Suprapubic skin (tissue), 4 donors: ENCODE data around the gene MRRF. TPM values are rescaled to one million over a fixed set of nuclear protein-coding genes. Genes with fewer than 3 reads are reported as not detected.
A peak's percentile ranks its signal among the peaks of the same experiment; 100 is the strongest.

Source experiments
- DNase-seq, 2 donors: peaks; one replicate each; pipeline ENCODE4 v3.0.0-alpha.2; 2019; ENCODE audit warnings: low spot score in 2 of 2
- H3K27ac ChIP-seq: fragments of 200-600 bp; sonication (generic); one replicate; pipeline ENCODE4 v1.5.1; 2019
- H3K27me3 ChIP-seq: fragments of 200-600 bp; sonication (generic); one replicate; pipeline ENCODE4 v1.5.1; 2019
- H3K36me3 ChIP-seq: fragments of 200-600 bp; sonication (generic); one replicate; pipeline ENCODE4 v1.5.1; 2019
- H3K4me1 ChIP-seq: fragments of 200-600 bp; sonication (generic); one replicate; pipeline ENCODE4 v1.5.1; 2019
- H3K4me3 ChIP-seq: fragments of 200-600 bp; sonication (generic); one replicate; pipeline ENCODE4 v1.5.1; 2019; ENCODE audit warnings: mild to moderate bottlenecking
- H3K9me3 ChIP-seq: fragments of 200-600 bp; sonication (generic); one replicate; pipeline ENCODE4 v1.5.1; 2019
- CTCF ChIP-seq, 2 donors: fragments of 200-600 bp in 1 of 2; fragments of 450-650 bp in 1 of 2; sonication (generic) in 1 of 2; IDR thresholded peaks; one replicate each; pipeline ENCODE4 v1.5.1; 2016 to 2019; ENCODE audit warnings: antibody characterized with exemption in 2 of 2, mild to moderate bottlenecking in 1 of 2, moderate library complexity in 1 of 2
- EP300 ChIP-seq: sonication (generic); formaldehyde crosslinking; IDR thresholded peaks from one replicate; pipeline ENCODE4 v1.6.1; 2017; ENCODE audit warnings: antibody characterized with exemption
- POLR2A ChIP-seq, 2 donors: fragments of 450-650 bp; IDR thresholded peaks; one replicate each; pipeline ENCODE4 v1.6.1; 2017; ENCODE audit warnings: antibody characterized with exemption in 2 of 2, mild to moderate bottlenecking in 2 of 2, moderate library complexity in 2 of 2
- POLR2AphosphoS5 ChIP-seq, 3 donors: sonication (generic); formaldehyde crosslinking; IDR thresholded peaks; one replicate each; pipeline ENCODE4 v1.6.1; 2017; ENCODE audit warnings: antibody characterized with exemption in 3 of 3
- WGBS: methylation state at CpG from one replicate; pipeline ENCODE4 v1.1.5; 2018; 5-methylcytosine and 5-hydroxymethylcytosine counted together
- total RNA-seq, 4 donors: library from RNA; depleted of rRNA; stranded (reverse); fragments of >200 nt; gene quantifications; one replicate each; pipeline ENCODE4 v1.1.0, GENCODE V29; 2016

MRRF gene
- total RNA-seq, 4 donors from 2014 or later, result 41.3 to 75.2 (median 44.2) TPM

GRCh38 chr9:122220673-122221182, 44.0 kb upstream of the MRRF start:
- Histone ChIP-seq H3K27me3 (peaks cover 100% of the 10 kb centered on the region), H3K4me3 (no peak overlapping the region), H3K9me3 (no peaks in the 10 kb centered on the region), H3K27ac (no peak overlapping the region), H3K4me1 (peaks cover 37% of the 10 kb centered on the region), H3K36me3 (no peaks in the 10 kb centered on the region)
- 40% methylated on average over 18 of the region's 18 CpGs for WGBS
- DNase-seq, result no peak
- TF ChIP-seq CTCF (IDR thresholded peaks at IDR 0.05) (no peak), POLR2A (IDR thresholded peaks at IDR 0.05) (no peak), EP300 (no peak), POLR2AphosphoS5 (IDR thresholded peaks at IDR 0.05) (no peak)

DNA sequence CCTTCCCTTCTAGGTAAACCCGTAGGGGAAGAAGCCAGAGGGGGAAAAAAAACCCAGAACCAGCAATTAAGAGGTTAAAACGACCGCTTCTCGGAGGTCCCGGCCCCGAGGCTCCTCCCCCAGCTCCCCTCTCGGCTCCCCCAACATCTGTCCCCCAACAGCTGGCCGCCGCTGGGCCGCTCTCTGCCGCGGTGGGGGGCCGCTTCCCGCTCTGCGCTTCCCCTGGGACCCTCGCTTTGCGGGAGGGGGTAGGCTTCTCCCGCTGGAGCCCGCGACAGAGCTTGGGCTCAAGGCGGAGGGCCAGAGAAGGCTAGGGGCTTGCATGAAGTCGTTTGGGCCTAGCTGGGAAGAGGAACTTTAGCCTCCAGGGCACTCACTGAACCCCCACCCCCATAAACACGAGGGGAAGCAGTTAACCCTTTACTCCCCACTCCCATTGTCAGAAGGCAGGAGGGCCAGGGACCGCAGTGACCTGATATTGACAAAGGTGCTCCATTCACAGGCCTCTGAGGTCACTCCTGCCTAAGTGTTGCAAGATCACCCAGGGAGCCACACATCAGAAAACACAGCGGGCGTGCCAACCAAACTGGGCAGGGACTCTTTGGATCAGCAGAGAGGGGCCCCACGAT, 43.4 kb upstream of the MRRF start:
- H3K27me3 ChIP-seq, result peaks cover 100% of the 10 kb centered on the region
- 53% methylated on average over 9 of the region's 27 CpGs for WGBS
- TF ChIP-seq EP300 (no peak), POLR2AphosphoS5 (IDR thresholded peaks at IDR 0.05) (no peak), POLR2A (IDR thresholded peaks at IDR 0.05) (no peak), CTCF (IDR thresholded peaks at IDR 0.05) (no peak)
- no peaks in the 10 kb centered on the region for H3K9me3 ChIP-seq
- H3K27ac ChIP-seq, result no peak overlapping the region
- no peak for DNase-seq
- H3K4me1 ChIP-seq, result peaks cover 42% of the 10 kb centered on the region
- H3K36me3 ChIP-seq, result no peaks in the 10 kb centered on the region
- no peak overlapping the region for H3K4me3 ChIP-seq

DNA sequence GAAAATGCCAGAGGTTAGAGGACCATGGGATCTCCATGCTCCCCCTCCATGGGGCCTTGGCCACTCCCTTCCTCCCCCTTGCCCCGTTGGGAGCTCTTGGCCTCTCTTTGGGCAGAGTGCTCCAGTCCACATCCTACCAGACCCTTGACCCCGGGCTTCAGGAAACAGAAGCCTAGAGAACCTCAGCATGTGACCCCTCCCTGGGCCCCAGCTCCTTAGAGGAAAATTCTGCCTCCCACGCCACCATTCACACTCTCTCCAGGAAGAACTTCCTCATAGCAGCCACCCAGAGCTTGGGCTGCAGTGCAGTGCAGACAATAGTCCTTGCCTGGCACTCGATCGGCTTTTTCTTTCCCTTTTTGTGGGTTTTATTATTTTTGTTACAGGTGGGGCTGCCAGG, 41.9 kb upstream of the MRRF start:
- no peaks in the 10 kb centered on the region for H3K36me3 ChIP-seq
- H3K4me1 ChIP-seq, result peaks cover 56% of the 10 kb centered on the region
- no peaks in the 10 kb centered on the region for H3K9me3 ChIP-seq
- TF ChIP-seq EP300 (no peak), POLR2AphosphoS5 (IDR thresholded peaks at IDR 0.05) (no peak), POLR2A (IDR thresholded peaks at IDR 0.05) (no peak), CTCF (IDR thresholded peaks at IDR 0.05) (no peak)
- H3K27me3 ChIP-seq, result peaks cover 100% of the 10 kb centered on the region
- no peak overlapping the region for H3K4me3 ChIP-seq
- no peak for DNase-seq
- no peak overlapping the region for H3K27ac ChIP-seq
- 34% methylated on average over 4 of the region's 5 CpGs for WGBS

DNA sequence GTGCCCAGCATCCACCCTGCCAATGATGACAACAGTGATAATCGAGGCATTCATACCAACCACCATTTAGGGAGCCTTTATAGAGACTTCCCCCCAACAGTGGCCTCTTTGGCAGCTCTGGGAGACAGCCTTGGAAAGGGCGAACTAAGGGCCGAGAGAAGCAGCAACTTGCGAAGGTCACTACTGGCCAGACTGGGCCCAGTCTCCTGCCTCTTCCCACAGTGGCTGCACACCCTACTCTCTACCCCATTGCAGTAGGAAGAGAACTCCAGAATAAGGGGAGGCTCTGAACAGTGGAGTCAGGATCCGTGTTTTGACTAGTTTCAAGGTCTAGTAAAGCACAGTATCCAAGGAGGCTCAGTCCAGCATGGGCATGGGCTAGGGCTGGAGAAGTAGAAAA, 41.2 kb upstream of the MRRF start:
- H3K27me3 ChIP-seq, result peaks cover 100% of the 10 kb centered on the region
- TF ChIP-seq CTCF (IDR thresholded peaks at IDR 0.05), result no peak
- no peak for TF ChIP-seq EP300
- no peak for TF ChIP-seq POLR2A (IDR thresholded peaks at IDR 0.05)
- TF ChIP-seq POLR2AphosphoS5 (IDR thresholded peaks at IDR 0.05), result no peak
- peaks cover 57% of the 10 kb centered on the region for H3K4me1 ChIP-seq
- no peak overlapping the region for H3K27ac ChIP-seq
- no peak overlapping the region for H3K4me3 ChIP-seq
- no peaks in the 10 kb centered on the region for H3K9me3 ChIP-seq
- DNase-seq, result no peak
- no peaks in the 10 kb centered on the region for H3K36me3 ChIP-seq
- 83% methylated on average over 5 of the region's 5 CpGs for WGBS

- WGBS, result 72% methylated on average over 46 of the region's 51 CpGs
- no peak overlapping the region for H3K27ac ChIP-seq
- TF ChIP-seq CTCF (IDR thresholded peaks at IDR 0.05) (no peak), EP300 (no peak), POLR2A (IDR thresholded peaks at IDR 0.05) (no peak), POLR2AphosphoS5 (IDR thresholded peaks at IDR 0.05) (no peak)
- DNase-seq, result no peak
- H3K4me1 ChIP-seq, result peaks cover 44% of the 10 kb centered on the region
- H3K4me3 ChIP-seq, result peak overlapping the region; percentile 53
- H3K27me3 ChIP-seq, result peaks cover 100% of the 10 kb centered on the region
- H3K9me3 ChIP-seq, result no peaks in the 10 kb centered on the region
- H3K36me3 ChIP-seq, result no peaks in the 10 kb centered on the region
These were observed 39.2 kb upstream of the MRRF start for GRCh38 chr9:122225312-122226141.
